GM23248 (cell line): ENCODE results near the gene TMCO5A. TPM values are rescaled to one million over a fixed set of nuclear protein-coding genes. Genes with fewer than 3 reads are reported as not detected.

Experiments
- DNase-seq: peaks from one replicate; pipeline ENCODE4 v3.0.0-alpha.2; 2015
- H2AFZ ChIP-seq: fragments of 200-600 bp; sonication (generic); 2 replicates; pipeline ENCODE4 v1.6.1; 2016; ENCODE audit warnings: antibody characterized with exemption
- H3F3A ChIP-seq: fragments of 200-600 bp; sonication (generic); 2 replicates; pipeline ENCODE4 v1.6.1; 2016; ENCODE audit warnings: mild to moderate bottlenecking, antibody characterized with exemption, mixed run types; ENCODE audit not compliant: insufficient read depth
- H3K27ac ChIP-seq: fragments of 200-600 bp; sonication (generic); 2 replicates; pipeline ENCODE4 v1.5.1; 2016; ENCODE audit warnings: mild to moderate bottlenecking
- H3K27me3 ChIP-seq: fragments of 200-600 bp; sonication (generic); replicated peaks from 2 replicates; pipeline ENCODE4 v1.6.1; 2016; ENCODE audit warnings: mild to moderate bottlenecking; ENCODE audit not compliant: insufficient read depth
- H3K36me3 ChIP-seq: fragments of 200-600 bp; sonication (generic); 2 replicates; pipeline ENCODE4 v1.6.1; 2016; ENCODE audit warnings: low read depth, mild to moderate bottlenecking
- H3K4me1 ChIP-seq: fragments of 200-600 bp; sonication (generic); 2 replicates; pipeline ENCODE4 v1.6.1; 2016; ENCODE audit warnings: mild to moderate bottlenecking; ENCODE audit not compliant: insufficient read depth
- H3K4me2 ChIP-seq: fragments of 200-600 bp; sonication (generic); one replicate; pipeline ENCODE4 v1.6.1; 2016; ENCODE audit warnings: mild to moderate bottlenecking; ENCODE audit not compliant: unreplicated experiment
- H3K4me3 ChIP-seq: fragments of 200-600 bp; sonication (generic); 2 replicates; pipeline ENCODE4 v1.5.1; 2016; ENCODE audit warnings: mild to moderate bottlenecking
- H3K79me2 ChIP-seq: fragments of 200-600 bp; sonication (generic); 2 replicates; pipeline ENCODE4 v1.6.1; 2016; ENCODE audit warnings: mild to moderate bottlenecking; ENCODE audit not compliant: insufficient read depth
- H3K9ac ChIP-seq: fragments of 200-600 bp; sonication (generic); 2 replicates; pipeline ENCODE4 v1.6.1; 2016; ENCODE audit warnings: mild to moderate bottlenecking
- H3K9me2 ChIP-seq: fragments of 200-600 bp; sonication (generic); 2 replicates; pipeline ENCODE4 v1.6.1; 2016; ENCODE audit warnings: mixed run types, mild to moderate bottlenecking, moderate library complexity; ENCODE audit not compliant: insufficient read depth
- H3K9me3 ChIP-seq: fragments of 200-600 bp; sonication (generic); one replicate; pipeline ENCODE4 v1.6.1; 2017; ENCODE audit warnings: low read depth
- H4K20me1 ChIP-seq: fragments of 200-600 bp; sonication (generic); 2 replicates; pipeline ENCODE4 v1.6.0; 2016; ENCODE audit not compliant: insufficient read depth
- EZH2 ChIP-seq: fragments of 200-600 bp; sonication (generic); IDR thresholded peaks from 2 replicates; pipeline ENCODE4 v1.6.1; 2018; ENCODE audit warnings: antibody characterized with exemption, mild to moderate bottlenecking; ENCODE audit not compliant: insufficient read depth, poor library complexity, severe bottlenecking
- EZH2phosphoT487 ChIP-seq: fragments of 200-600 bp; sonication (generic); IDR thresholded peaks from 2 replicates; pipeline ENCODE4 v1.6.1; 2018; ENCODE audit warnings: antibody characterized with exemption, moderate library complexity, mild to moderate bottlenecking, low read depth; ENCODE audit not compliant: insufficient read depth
- WGBS, 2 experiments: methylation state at CpG; one replicate each; pipeline ENCODE4 v1.1.6; 2015 to 2017; ENCODE audit warnings: low lambda C conversion rate in 2 of 2, low coverage in 1 of 2; ENCODE audit errors: missing lambda C conversion rate in 2 of 2; 5-methylcytosine and 5-hydroxymethylcytosine counted together
- in situ Hi-C: fragments of 300-500 bp; cut with MboI; formaldehyde crosslinking; loops from 2 replicates; pipeline ENCODE4 v1.15.0; 2020
- polyA plus RNA-seq: library from polyadenylated mRNA; unstranded; fragments of >200 nt; fragmentation: Nextera tagmentation; extraction: Ambion mirVana; gene quantifications from 2 replicates; pipeline ENCODE4 v1.2.1, GENCODE V29; 2016
- total RNA-seq: library from RNA; depleted of rRNA; stranded (reverse); fragments of >200 nt; shearing (Covaris generic); gene quantifications from 2 replicates; pipeline ENCODE4 v1.2.3, GENCODE V29; 2014

Gene TMCO5A
- total and polyA plus RNA-seq, 2 experiments from 2014 or later = not detected

GRCh38 chr15:37981775-37982174 is 47.3 kb downstream of the TMCO5A start:
- Histone ChIP-seq H3K27ac (no peak overlapping the region), H3K9me2 (no peaks in the 10 kb centered on the region), H4K20me1 (no peaks in the 10 kb centered on the region), H3K27me3 (no peaks in the 10 kb centered on the region), H3K36me3 (no peaks in the 10 kb centered on the region), H3K79me2 (no peaks in the 10 kb centered on the region), H2AFZ (no peak overlapping the region), H3F3A (no peaks in the 10 kb centered on the region), H3K4me1 (no peaks in the 10 kb centered on the region), H3K4me3 (no peak overlapping the region), H3K9me3 (no peaks in the 10 kb centered on the region), H3K4me2 (no peak overlapping the region), H3K9ac (no peak overlapping the region)
- DNase-seq = peak; percentile 64
- in situ Hi-C loops = loop anchor here (25.0 kb wide), 1 partner anchor 681 kb away; no protein-coding TSS in a partner anchor
- TF ChIP-seq EZH2 = no peak
- TF ChIP-seq EZH2phosphoT487 = no peak
- 6 to 10% methylated on average over 3 of the region's 3 CpGs for WGBS, 2 experiments

- no peaks in the 10 kb centered on the region for H3K79me2 ChIP-seq
- H3F3A ChIP-seq = no peaks in the 10 kb centered on the region
- no peaks in the 10 kb centered on the region for H3K4me1 ChIP-seq
- no peaks in the 10 kb centered on the region for H3K36me3 ChIP-seq
- no peaks in the 10 kb centered on the region for H4K20me1 ChIP-seq
- no peaks in the 10 kb centered on the region for H3K27me3 ChIP-seq
- H3K9me2 ChIP-seq = no peaks in the 10 kb centered on the region
- no peak overlapping the region for H3K9ac ChIP-seq
- in situ Hi-C loops = loop anchor here (25.0 kb wide), 1 partner anchor 678 kb away; no protein-coding TSS in a partner anchor
- H3K9me3 ChIP-seq = no peaks in the 10 kb centered on the region
- H3K4me2 ChIP-seq = no peak overlapping the region
- WGBS, 2 experiments = 93 to 96% methylated on average over 1 of the region's 1 CpG
- H2AFZ ChIP-seq = no peak overlapping the region
- TF ChIP-seq EZH2 (no peak), EZH2phosphoT487 (no peak)
- H3K4me3 ChIP-seq = no peak overlapping the region
- no peak for DNase-seq
- H3K27ac ChIP-seq = no peak overlapping the region
Observed at GRCh38 chr15:37984368-37984767, 49.9 kb downstream of the TMCO5A start.

- no peaks in the 10 kb centered on the region for H3K79me2 ChIP-seq
- no peaks in the 10 kb centered on the region for H4K20me1 ChIP-seq
- no peak overlapping the region for H3K27ac ChIP-seq
- peak; percentile 89 for DNase-seq
- no peaks in the 10 kb centered on the region for H3K9me3 ChIP-seq
- H3K27me3 ChIP-seq = no peaks in the 10 kb centered on the region
- peak overlapping the region; percentile 83 for H3K4me2 ChIP-seq
- H3K36me3 ChIP-seq = no peaks in the 10 kb centered on the region
- peak overlapping the region; percentile 58 for H3K4me3 ChIP-seq
- 0 out of 2 replicates have a peak, but pooled peaks cover 8% of the 10 kb centered on the region for H3F3A ChIP-seq
- H3K4me1 ChIP-seq = peaks cover 6% of the 10 kb centered on the region; the same call in 1 of the 2 replicates
- H2AFZ ChIP-seq = peak overlapping the region; percentile 55
- H3K9me2 ChIP-seq = no peaks in the 10 kb centered on the region
- in situ Hi-C loops = loop anchor here (25.0 kb wide), 1 partner anchor 667 kb away; no protein-coding TSS in a partner anchor
- H3K9ac ChIP-seq = no peak overlapping the region
- 0 to 2% methylated on average over 8 of the region's 8 CpGs for WGBS, 2 experiments
- no peak for TF ChIP-seq EZH2
- TF ChIP-seq EZH2phosphoT487 = no peak
Observed at GRCh38 chr15:37995461-37996347, 61.3 kb downstream of the TMCO5A start.
